ENCODE measurements around the gene TPRA1.

Gene TPRA1

DNA sequence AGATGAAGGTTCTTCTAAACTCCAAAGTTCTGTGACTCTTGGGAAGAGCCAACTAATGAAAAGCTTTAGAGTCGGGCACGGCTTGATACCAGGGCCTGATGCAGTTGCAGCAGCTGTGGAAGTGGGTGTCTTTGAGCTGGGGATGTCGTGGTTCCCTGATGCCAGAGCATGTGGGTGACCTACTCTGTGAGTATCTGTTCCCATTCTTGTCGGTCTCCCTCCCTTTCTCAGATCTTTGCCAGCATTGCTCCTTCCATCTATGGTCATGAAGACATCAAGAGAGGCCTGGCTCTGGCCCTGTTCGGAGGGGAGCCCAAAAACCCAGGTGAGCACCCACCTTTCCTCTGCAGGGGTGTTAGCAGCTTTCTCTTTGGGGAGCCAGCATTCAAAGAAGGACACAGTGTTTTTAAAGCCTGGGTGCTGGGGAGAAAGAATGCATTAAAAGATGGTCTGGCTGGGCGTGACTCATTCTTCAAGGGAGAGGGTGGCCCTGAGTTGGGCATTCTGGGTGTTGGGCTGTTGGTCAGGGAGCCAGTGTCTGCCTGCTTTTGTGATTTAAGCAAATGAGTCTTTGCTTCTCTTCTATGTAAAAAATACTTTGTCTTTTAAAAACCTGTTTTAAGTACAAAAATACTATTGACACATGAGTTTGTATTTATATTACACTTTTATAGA is 25.2 kb upstream of the TPRA1 start:
- Histone ChIP-seq H3K9me3 (ENCODE audit: insufficient read depth, low read length, severe bottlenecking) (no peaks in the 10 kb centered on the region), H3K27ac (ENCODE audit: low read length) (no peak overlapping the region), H3K36me3 (ENCODE audit: insufficient read depth, low read length) (peaks cover 96% of the 10 kb centered on the region), H3K4me3 (ENCODE audit: low read depth in 1 of 2, low read length in 2 of 2) (no peak overlapping the region), H3K9ac (ENCODE audit: low read depth, low read length) (no peak overlapping the region), H3K4me1 (ENCODE audit: insufficient read depth, low read length) (no peaks in the 10 kb centered on the region), H3K79me2 (ENCODE audit: insufficient read depth, low read length) (peaks cover 32% of the 10 kb centered on the region), H2AFZ (ENCODE audit: low read depth, low read length) (no peak overlapping the region), H4K20me1 (ENCODE audit: insufficient read depth, low read length) (peaks cover 86% of the 10 kb centered on the region), H3K4me2 (ENCODE audit: insufficient read depth, low read length) (no peak overlapping the region), H3K27me3 (ENCODE audit: insufficient read depth, low read length, poor library complexity) (no peaks in the 10 kb centered on the region)
- DNase-seq (no peak), ATAC-seq (ENCODE audit: insufficient read depth, low read depth) (no peak)
- TF ChIP-seq, protein P1, sequence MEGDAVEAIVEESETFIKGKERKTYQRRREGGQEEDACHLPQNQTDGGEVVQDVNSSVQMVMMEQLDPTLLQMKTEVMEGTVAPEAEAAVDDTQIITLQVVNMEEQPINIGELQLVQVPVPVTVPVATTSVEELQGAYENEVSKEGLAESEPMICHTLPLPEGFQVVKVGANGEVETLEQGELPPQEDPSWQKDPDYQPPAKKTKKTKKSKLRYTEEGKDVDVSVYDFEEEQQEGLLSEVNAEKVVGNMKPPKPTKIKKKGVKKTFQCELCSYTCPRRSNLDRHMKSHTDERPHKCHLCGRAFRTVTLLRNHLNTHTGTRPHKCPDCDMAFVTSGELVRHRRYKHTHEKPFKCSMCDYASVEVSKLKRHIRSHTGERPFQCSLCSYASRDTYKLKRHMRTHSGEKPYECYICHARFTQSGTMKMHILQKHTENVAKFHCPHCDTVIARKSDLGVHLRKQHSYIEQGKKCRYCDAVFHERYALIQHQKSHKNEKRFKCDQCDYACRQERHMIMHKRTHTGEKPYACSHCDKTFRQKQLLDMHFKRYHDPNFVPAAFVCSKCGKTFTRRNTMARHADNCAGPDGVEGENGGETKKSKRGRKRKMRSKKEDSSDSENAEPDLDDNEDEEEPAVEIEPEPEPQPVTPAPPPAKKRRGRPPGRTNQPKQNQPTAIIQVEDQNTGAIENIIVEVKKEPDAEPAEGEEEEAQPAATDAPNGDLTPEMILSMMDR (IDR thresholded peaks at IDR 0.05; ENCODE audit: borderline replicate concordance, extremely low read depth, low read length, poor library complexity, severe bottlenecking), result no peak
- no peak for TF ChIP-seq EZH2 (IDR thresholded peaks at IDR 0.05; ENCODE audit: borderline replicate concordance, low read depth, low read length, severe bottlenecking)

DNA sequence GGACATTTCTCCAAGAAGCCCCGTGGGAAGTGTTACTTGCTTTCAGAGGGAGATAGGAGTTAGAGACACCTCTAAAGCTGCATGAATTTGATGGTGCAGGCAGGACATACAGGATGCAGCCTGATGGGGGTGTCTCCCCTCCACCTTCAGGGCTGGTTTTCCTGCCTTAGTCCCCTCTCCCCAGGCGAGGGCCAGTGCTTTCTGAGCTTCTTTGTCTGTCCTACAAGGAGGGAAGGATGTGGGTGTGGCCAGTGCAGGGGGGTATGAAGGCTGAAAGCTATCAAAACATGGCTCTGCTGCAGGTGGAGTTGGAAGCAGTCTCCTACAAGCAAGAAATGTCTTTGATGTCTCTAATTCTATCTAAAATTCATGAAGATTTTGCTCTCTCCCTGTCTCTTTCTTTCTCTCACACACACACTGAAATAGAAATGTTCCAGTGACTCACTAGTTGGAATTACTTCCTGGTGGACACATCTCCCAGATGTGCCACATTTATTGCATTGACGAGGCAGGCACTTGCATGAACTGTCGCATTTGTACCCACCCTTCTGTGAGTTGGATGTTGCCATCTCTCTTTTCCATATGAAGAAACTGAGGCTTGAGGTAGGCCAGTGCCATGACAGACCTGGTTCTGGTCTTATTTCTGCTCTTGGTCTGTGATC is 24.5 kb upstream of the TPRA1 start:
- no peaks in the 10 kb centered on the region for H3K4me1 ChIP-seq (ENCODE audit: insufficient read depth, low read length)
- ATAC-seq (ENCODE audit: insufficient read depth, low read depth), result 0 out of 3 replicates have a peak, but pooled peaks have one; percentile 39
- no peak overlapping the region for H2AFZ ChIP-seq (ENCODE audit: low read depth, low read length)
- H3K9ac ChIP-seq (ENCODE audit: low read depth, low read length), result no peak overlapping the region
- H3K27me3 ChIP-seq (ENCODE audit: insufficient read depth, low read length, poor library complexity), result no peaks in the 10 kb centered on the region
- peaks cover 96% of the 10 kb centered on the region for H3K36me3 ChIP-seq (ENCODE audit: insufficient read depth, low read length)
- no peak overlapping the region for H3K4me2 ChIP-seq (ENCODE audit: insufficient read depth, low read length)
- H3K79me2 ChIP-seq (ENCODE audit: insufficient read depth, low read length), result peaks cover 39% of the 10 kb centered on the region
- no peak overlapping the region for H3K27ac ChIP-seq (ENCODE audit: low read length)
- peaks cover 87% of the 10 kb centered on the region for H4K20me1 ChIP-seq (ENCODE audit: insufficient read depth, low read length)
- no peak for DNase-seq
- H3K9me3 ChIP-seq (ENCODE audit: insufficient read depth, low read length, severe bottlenecking), result no peaks in the 10 kb centered on the region
- no peak for TF ChIP-seq EZH2 (IDR thresholded peaks at IDR 0.05; ENCODE audit: borderline replicate concordance, low read depth, low read length, severe bottlenecking)
- TF ChIP-seq, protein P1 (IDR thresholded peaks at IDR 0.05; ENCODE audit: borderline replicate concordance, extremely low read depth, low read length, poor library complexity, severe bottlenecking), result no peak
- H3K4me3 ChIP-seq (ENCODE audit: low read depth in 1 of 2, low read length in 2 of 2), result no peak overlapping the region

DNA sequence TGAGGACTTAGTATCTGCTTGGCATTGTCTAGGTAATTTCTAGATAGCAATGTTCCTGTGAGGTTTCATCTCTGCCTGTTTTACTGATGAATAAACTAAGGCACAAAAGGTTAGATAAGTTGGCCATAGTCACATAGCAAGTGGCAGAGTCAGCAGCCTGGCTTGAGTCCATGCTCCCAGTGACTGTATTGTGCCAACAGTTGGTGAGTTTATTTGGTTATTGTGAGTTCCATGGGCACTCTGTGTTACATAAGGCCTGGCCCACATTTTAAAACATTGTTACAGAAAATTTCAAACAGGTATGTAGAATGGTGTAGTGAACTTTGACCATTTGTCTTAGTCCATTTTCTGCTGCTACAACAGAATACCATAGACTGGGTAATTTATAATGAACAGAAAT is 22.9 kb upstream of the TPRA1 start:
- H3K36me3 ChIP-seq (ENCODE audit: insufficient read depth, low read length), result peaks cover 95% of the 10 kb centered on the region
- no peak for DNase-seq

More for the DNA sequence above, 22.9 kb upstream of the TPRA1 start:
- no peaks in the 10 kb centered on the region for H3K4me1 ChIP-seq (ENCODE audit: insufficient read depth, low read length)
- H3K9me3 ChIP-seq (ENCODE audit: insufficient read depth, low read length, severe bottlenecking), result no peaks in the 10 kb centered on the region
- ATAC-seq (ENCODE audit: insufficient read depth, low read depth), result no peak
- peaks cover 49% of the 10 kb centered on the region for H3K79me2 ChIP-seq (ENCODE audit: insufficient read depth, low read length)
- H3K27me3 ChIP-seq (ENCODE audit: insufficient read depth, low read length, poor library complexity), result no peaks in the 10 kb centered on the region
- H3K9ac ChIP-seq (ENCODE audit: low read depth, low read length), result no peak overlapping the region
- H2AFZ ChIP-seq (ENCODE audit: low read depth, low read length), result no peak overlapping the region
- no peak overlapping the region for H3K4me2 ChIP-seq (ENCODE audit: insufficient read depth, low read length)
- no peak for TF ChIP-seq EZH2 (IDR thresholded peaks at IDR 0.05; ENCODE audit: borderline replicate concordance, low read depth, low read length, severe bottlenecking)
- TF ChIP-seq, protein P1 (IDR thresholded peaks at IDR 0.05; ENCODE audit: borderline replicate concordance, extremely low read depth, low read length, poor library complexity, severe bottlenecking), result no peak
- no peak overlapping the region for H3K4me3 ChIP-seq (ENCODE audit: low read depth in 1 of 2, low read length in 2 of 2)
- peaks cover 91% of the 10 kb centered on the region for H4K20me1 ChIP-seq (ENCODE audit: insufficient read depth, low read length)
- no peak overlapping the region for H3K27ac ChIP-seq (ENCODE audit: low read length)
